Measurements from ENCODE around the gene RCBTB1.

The RCBTB1 gene

DNA sequence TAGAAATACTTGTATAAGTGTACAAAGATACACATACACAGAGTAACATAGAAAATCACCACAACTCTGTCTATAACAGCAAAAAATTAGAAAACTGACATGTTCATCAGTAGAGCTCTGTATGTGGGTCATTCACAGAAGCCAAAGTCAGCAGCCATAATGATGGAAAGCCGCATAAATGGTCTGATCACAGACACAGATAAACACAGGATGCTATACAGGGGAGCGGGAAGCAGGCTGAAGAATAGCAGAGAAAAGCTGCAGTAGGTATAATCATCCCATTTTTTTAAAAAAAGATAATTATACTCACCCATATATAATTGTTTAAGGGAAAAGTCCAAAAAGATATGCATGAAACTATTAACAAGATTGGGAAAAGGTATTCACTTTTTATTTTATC, 31.5 kb downstream of the RCBTB1 start:
- no peak for DNase-seq

DNA sequence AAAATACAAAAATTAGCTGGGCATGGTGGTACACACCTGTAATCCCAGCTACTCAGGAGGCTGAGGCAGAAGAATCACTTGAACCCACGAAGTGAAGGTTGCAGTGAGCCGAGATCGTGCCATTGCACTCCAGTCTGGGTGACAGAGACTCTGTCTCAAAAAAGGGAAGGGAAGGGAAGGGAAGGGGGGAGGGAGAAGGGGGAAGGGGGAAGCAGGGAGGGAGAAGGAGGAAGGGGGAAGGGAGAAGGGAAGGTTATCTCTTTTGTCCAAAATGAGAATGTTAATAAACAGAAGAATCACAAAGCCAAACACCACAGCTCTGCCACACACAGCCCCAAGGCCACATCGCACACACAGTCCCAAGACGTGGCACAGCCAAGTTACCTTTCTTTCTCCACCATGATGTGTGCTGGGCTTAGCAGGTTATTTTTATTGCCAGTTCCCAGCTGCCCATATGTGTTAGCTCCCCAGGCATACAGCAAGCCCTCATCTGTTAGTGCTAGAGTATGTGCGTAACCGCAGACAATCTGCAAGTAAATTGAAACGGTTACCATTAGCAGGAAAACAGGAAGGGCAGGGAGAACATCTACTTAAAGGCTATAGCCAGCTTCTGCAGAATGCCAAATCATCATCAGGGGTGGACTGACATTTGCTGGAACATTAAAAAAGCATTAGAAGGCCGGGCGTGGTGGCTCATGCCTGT, 34.3 kb downstream of the RCBTB1 start:
- no peak for DNase-seq

DNA sequence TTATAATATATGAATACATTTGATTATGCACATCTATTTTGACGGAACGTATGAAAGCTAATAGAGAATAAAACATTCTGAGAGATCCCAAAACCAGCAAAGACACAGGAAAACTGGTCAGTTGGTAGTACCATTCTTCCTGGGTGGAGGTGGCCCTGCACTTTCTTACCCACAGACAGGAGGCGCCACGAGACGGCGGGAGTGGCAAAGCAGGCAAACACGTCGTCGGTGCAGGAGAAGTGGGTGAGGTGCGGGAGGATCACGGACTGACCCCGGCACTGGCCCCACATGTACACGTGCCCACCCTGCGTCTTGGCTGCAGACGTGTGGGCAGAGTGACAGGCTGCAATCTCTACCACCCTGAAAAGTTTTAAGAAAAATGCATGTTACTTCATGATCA, 36.1 kb downstream of the RCBTB1 start:
- DNase-seq, result no peak

DNA sequence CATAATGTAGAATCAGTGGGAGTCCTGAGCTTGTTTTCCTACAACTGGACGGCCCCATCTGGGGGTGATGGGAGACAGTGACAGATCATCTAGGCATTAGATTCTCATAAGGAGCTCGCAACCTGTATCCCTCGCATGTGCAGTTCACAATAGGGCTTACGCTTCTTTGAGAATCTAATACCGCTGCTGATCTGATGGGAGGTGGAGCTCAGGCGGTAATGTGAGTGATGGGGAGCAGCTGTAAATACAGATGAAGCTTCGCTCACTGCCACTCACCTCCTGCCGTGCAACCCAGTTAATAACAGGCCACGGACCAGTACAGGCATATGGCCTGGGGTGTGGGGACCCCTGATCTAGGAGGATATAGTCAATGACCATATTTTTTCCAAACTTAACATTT, 38.8 kb downstream of the RCBTB1 start:
- DNase-seq, result no peak

DNA sequence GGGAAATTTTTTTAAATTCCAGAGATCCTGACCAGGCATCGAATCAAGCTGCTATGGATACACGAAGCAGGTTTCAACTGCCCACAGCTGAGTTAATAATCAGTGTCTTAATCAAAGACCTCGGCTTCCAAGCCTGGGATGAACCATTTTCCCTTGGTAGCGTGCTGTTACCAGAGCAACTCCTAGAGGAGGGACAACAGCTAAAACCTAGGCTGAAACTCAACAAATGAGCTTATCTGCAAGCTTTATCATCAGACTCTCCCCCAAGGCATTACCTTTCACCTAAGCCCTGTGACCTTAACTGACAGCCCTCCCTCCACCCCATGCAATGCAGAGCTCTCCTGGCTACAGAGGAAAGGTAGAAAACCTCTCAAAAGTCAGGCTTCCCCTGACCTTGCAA, 39.7 kb downstream of the RCBTB1 start:
- no peak for DNase-seq

DNA sequence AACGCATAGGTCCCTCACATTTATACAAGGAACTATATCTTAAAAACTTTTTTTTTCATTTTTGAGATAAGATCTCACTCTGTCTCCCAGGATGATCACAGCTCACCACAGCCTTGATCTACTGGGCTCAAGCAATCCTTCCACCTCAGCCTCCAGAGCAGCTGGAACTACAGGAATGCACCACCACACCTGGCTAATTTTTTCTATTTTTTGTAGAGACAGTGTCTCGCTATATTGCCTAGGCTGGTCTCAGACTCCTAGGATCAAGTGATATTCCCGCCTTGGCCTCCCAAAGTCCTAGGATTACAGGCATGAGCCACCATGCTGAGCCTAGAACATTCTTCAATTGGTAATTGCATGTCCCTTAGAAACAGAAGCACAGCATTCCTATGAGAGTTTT, 41.7 kb downstream of the RCBTB1 start:
- DNase-seq, result no peak

DNA sequence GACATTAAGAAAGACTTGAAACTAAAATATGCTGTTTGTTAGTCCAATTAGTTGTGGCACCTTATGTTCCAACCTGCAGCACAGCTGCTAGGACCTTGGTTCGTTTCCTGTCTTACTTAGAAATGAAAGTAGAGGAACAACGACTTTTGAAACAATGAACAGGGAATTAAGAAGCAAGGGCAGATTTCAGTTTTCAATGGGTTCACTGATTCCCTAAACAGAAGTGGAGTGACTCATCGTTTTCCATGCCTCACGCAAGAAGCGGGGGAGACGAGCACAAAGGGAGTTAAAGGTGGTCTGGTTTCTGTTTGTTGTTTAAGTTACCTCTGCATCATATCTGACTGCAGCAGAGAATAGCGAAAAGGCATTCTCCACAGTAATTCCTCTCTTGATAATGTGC, 44.8 kb downstream of the RCBTB1 start:
- DNase-seq, result no peak

DNA sequence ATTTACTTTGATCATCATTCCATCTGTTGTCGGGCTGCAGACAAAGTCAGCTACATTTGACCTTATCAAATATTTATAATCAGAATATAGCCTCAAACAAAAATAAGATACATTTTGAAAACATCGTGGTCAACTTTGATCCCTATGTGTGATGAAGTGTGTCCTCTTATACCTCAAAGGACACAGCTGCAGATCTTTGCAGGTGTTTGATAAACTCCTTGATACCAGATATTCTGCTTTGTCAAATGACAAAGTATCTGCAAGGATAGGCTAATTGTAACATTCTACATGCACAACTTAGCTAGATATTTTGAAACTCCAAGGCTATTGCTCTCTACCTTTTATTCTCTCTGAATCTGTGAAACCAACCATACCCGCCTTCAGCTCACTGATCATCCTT, 45.6 kb downstream of the RCBTB1 start:
- no peak for DNase-seq

DNA sequence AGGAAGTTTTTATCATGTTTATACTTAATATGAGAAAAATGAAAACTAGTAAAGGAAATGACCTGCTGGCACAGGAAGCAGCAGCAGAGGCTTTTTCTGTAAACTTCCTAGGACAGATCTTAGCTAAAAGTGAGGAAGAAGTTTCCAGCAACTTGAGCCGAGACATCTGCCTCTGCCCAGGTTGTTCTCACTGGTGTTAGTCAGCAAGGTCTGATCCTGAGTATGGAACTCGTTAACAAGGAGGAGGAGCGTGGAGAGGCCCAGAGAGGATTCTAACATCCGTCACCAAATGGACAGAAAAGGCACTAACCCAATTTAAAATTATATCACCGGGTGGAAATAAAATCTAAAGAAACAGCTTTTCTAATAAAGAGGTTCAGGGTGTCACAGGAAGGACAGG, 46.0 kb downstream of the RCBTB1 start:
- no peak for DNase-seq

DNA sequence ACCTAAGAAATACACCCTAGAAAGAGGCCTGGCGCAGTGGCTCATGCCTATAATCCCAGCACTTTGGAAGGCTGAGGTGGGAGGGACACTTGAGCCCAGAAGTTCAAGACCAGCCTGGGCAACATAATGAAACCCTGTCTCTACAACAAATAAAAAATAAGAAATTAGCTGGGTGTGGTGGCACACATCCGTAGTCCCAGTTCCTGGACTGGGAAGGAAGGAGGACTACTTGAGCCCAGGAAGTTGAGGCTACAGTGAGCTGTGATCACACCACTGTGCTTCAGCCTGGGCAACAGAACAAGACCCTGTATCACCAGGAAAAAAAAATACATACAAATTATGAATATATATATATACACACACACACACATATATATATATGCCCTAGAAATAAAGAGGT, 47.0 kb downstream of the RCBTB1 start:
- DNase-seq, result no peak

DNA sequence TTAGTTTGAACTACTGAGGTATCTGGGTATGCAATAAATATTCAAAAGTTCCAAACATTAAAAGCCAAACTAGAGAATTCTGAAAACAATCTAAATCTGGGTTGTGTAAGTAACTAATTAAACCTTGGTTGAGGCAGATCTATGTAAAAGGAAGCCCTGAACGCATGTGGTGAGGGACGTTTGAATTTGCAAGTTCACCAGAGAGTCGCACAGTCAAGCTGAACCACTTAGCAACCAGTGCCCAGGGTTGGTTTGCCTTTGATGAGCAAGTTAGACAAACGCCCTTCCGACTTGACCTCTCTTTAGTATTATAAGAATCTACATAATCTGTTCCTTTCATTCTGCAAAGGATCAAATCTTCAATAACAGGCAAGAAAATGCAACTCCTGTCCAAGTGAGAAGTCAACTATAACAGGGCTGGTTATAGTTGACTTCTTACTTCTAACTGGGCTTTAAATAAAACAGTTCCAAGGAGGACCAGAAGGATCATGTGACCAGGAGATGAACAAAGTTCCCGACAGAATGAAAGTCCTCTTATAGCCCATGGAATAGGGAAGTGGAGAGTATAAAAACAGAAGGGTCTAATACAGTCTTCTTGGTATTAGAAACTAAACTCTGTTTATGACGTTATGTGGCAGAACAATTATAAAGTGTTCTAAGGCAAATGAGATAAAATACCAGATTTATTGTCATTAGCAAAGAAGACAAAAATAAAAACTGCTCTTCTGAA, 49.0 kb downstream of the RCBTB1 start:
- DNase-seq, result no peak

DNA sequence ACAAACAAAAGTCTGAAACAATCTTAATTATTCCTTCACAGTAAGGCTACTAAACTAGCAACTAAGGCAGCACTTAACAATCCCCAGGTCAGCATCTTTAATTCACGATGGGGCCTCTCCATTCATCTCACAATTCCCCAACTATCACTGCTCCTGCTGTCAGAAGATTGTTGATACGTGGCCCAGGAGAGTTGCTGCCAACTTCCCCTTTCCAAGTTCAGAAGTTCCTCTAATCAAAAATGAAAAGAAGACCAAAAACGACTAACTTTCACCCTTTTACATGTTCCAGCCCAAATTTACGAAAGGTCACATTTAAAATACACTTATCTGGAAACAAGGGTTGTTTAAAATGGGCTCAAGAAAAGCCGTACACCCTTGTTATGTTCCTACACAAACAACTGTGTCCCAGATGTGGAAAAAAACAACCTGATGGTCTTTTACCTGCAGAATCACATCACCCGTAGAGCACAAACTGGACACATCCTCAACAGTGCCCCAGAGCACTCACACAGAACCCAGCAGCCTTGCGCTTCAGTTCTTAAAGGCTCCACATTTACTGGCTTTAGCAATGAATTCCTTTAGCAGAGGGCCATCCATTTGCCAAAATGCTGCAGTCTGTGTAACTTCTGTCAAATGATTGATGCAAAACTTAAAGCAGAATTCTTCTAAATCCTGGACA, 51.6 kb downstream of the RCBTB1 start:
- no peak for DNase-seq

DNA sequence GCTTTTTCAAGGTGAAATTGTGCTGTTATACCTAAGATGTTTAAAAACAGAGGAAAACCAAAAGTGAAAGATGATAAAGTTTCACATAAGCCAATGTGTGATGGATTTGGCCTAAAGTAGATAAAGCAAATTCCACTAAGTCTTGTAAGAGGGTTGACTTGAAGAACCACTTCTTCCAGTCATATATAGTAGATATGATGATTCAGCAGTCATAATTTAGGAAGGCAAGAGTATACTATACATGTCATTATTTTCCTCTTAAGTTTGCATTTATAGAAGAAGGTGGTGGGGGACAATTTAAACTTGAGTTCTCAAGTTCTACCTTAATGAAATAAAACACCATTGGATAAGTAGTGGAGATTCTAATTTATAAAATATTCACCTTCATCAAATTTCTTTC, 52.3 kb downstream of the RCBTB1 start:
- DNase-seq, result no peak

DNA sequence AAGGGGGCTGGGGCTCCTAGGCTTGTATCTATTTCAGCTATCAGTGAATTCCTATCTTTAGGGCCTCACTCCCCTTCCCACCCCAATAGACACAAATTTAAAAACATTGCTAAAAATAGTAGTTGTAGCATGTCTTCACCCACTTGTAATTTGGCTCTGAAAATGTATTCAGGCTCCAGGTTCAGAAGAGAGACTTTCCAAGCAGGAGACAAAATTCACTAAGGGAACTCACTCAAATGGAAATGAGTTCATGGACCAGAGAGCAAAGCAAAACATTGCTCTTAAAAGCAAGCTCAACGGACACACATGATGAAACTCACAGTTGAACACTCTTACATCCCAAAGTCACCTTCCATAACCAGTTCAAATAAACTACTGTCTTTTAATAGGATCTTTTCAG, 52.8 kb downstream of the RCBTB1 start:
- no peak for DNase-seq

DNA sequence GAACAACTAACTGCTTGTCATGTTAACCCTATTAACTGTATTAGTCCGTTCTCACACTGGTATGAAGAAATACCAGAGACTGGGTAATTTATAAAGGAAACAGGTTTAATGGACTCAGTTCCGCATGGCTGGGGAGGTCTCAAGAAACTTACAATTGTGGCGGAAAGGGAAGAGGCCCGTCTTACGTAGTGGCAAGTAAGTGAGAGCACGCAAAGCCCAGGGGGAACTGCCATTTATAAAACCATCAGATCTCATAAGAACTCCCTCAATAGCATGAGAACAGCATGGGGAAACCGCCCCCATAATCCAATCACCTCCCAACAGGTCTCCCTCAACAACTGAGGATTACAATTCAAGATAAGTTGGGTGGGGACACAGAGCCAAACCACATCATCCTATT, 54.9 kb downstream of the RCBTB1 start:
- no peak for DNase-seq

DNA sequence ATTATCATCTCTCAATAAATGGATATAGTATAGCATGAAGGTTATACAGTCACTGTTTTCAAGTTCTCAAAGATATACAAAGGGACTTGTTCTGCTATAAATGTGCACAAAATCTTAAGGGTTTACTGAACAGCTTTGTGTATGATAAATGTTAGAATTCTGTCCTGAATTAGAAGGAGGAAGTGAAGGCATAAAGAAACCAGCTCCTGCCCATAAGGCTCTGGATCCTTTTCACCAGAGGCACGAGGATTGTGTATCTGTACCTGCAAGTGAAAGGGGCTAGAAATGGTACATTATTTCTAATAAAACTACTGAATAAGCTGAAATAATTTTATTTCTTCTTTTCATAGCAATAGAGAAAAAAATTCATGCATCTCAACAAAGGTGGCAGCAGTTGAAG, 57.2 kb downstream of the RCBTB1 start:
- no peak for DNase-seq

DNA sequence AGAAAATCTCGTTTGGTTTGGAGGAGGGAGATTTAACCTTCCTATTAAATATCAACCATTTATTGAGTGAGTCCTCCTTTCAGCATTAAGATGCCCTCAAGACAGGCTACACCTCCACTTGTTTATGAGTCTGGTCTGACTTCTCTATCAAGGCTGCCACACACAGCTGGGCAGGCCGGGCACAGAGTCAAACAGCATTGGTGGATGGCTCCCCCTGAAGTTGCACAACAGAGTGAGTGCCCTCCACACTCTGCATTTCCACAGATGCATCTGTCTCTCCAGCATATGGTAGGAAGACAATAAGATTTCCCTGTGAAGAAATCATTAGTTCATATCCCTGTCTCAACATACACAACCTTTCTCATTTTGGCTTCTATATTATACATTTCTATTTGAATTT, 58.2 kb downstream of the RCBTB1 start:
- no peak for DNase-seq

DNA sequence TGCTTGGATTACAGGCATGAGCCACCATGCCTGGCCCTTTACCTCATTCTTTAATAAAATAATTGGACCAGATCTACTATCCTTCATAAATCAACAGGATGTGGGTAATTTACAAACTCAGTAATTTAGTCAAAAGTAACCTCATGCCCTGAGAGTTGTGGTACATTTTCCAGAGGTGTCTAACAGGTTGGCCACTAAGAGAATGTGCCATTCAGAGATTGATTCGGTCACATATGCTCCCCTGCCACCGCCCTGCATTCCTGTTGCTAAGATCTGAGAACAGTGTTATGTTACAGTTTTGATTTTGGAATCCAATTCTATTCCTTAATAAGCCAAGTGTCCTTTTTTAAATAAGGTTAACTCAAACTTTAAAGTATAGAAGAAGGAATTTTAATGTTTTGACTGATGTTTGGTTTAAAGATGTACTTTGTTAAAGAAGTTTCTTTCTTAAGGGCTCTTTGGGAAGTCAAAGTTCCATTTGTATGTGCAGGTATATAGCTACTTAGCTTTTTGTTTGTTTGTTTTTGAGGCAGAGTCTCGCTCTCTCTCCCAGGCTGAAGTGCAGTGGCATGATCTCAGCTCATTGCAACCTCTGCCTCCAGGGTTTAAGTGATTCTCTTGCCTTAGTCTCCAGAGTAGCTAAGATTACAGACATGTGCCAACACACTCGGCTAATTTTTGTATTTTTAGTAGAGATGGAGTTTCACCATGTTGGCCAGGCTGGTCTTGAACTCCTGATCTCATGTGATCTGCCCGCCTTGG, 60.4 kb downstream of the RCBTB1 start:
- DNase-seq, result no peak

DNA sequence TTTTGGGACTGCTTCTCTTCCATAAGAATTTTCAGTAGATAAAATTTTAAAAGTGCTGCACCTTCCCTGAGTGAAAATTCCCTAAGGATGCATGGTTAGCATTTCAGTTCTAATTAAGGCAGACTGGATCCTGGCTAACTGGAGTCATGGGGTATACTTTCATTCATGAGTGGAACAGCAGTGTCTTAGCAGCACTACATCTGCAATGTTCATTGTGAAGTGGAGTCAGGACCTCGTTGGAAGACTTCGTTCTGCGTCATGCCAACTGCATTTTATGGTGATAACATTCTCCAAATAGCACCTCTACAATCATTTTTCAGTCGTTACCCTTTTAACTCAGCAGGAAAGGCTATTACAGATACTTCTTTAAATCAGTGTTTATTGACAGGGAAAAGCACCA, 64.1 kb downstream of the RCBTB1 start:
- no peak for DNase-seq

DNA sequence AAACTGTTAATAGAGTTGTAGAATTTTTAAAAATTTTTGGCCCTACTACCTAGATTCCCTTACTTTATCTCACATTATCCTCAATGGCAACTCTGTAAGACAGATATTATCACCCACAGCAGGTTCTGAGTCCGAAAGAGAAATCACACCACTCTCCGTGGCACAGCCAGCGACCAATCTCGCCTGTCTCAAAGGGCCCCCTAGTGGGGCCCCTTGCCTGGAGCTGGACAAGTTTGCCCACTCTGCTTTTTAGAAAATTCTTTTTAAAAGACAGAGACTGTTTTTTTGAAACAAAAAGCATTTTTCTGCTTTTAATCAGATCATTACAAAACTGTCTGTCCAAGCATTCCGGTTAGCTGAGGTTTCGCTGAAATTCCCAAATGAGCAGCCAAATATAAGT, 67.9 kb downstream of the RCBTB1 start:
- DNase-seq, result no peak

DNA sequence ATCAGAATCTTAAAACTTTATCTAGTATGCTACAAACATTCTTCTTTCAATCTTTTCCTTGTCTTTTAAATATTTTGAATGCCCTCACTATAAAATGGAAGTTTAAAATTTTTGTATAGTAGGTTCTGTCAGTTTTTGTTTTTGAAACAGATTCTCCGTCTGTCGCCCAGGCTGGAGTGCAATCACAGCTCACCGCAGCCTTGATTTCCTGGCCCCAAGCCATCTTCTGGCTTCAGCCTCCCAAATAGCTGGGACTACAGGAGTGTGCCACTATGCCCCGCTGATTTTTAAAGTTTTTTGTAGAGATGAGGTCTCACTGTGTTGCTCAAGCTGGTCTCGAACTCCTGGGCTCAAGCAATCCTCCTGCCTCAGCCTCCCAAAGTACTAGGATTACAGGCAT, 68.9 kb downstream of the RCBTB1 start:
- DNase-seq, result no peak

DNA sequence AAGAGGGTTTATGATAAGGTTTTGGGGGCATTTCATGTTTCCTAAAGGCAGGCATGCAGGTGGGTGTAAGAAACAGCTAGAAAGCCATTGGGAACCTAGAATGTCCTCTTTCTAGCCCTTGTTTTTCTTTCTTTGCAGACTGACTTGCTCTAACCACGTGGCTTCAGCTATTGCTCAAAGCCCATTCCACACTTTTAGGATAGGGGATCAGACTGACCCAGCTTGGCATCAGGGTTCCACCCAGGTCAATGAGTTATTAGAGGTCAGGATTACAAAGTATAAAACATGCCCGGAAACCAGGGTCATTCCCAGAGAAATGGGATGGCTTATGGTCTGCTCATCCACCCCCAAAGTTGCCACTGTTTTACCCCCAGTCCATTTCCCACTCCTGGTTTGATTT, 72.8 kb downstream of the RCBTB1 start:
- DNase-seq, result no peak

DNA sequence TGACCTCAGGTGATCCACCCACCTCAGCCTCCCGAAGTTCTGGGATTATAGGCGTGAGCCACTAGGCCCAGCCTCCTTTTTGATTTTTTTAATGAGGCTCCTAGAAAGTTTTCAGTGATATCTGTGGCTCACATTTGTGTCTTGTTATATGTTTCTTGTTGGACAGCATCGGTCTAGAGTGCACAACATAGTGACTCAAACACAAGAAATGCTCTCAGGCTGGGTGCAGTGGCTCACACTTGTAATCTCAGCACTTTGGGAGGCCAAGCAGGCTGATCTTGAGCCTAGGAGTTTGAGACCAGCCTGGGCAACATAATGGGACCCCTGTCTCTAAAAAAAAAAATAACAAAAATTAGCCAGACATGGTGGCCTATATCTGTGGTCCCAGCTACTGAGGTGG, 81.4 kb downstream of the RCBTB1 start:
- no peak for DNase-seq

DNA sequence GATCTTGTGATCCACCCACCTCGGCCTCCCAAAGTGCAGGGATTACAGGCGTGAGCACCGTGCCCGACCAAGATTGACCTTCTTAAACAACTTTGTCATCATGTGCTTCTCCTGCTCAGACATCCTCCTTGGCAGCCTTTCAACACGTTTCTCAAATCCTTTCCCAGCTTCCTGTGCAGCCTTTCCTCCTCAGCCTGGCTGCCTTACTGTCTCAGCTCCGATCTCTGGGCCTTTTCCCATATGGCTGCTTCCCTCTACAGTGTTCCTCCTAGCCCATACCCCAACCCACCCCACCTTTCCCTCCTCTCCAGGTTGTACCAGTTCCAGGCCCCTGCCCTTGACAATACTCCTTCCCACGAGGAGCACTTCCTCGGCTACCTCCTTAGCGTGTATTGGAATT, 82.4 kb downstream of the RCBTB1 start:
- DNase-seq, result no peak

Data from NCI-H526 treated with DMSO at 0.1 percent for 48 hours (cell line).